RCC 7860 (cell line): ENCODE results near the gene TMEM86B.
"Not testable (repeated sequence)": the region's sequence is repeated elsewhere in the genome, so short reads cannot be mapped to it uniquely, and the experiment has no call there.

Source experiments
- DNase-seq: peaks from one replicate; pipeline ENCODE4 v3.0.0-alpha.2; 2015; ENCODE audit warnings: low spot score
- FAIRE-seq: peaks from 2 replicates; lab custom pipeline; 2012; peaks lifted over from hg19 to GRCh38; lab: Jason Lieb, UNC

The TMEM86B gene

GRCh38 chr19:55224038-55224665 lies 4.4 kb downstream of the TMEM86B start:
- FAIRE-seq (no peak), DNase-seq (no peak)

- FAIRE-seq (no peak), DNase-seq (no peak)
Measured at GRCh38 chr19:55223291-55224037, 5.1 kb downstream of the TMEM86B start.

GRCh38 chr19:55220525-55220924 lies 8.0 kb downstream of the TMEM86B start:
- DNase-seq (no peak), FAIRE-seq (no peak)

GRCh38 chr19:55216461-55217198 lies 11.9 kb downstream of the TMEM86B start:
- peak; percentile 77 for FAIRE-seq
- peak; percentile 94 for DNase-seq

- DNase-seq (no peak), FAIRE-seq (no peak)
Measured at GRCh38 chr19:55213547-55213946, 15.0 kb downstream of the TMEM86B start.

GRCh38 chr19:55212447-55212846 lies 16.1 kb downstream of the TMEM86B start:
- DNase-seq (no peak), FAIRE-seq (no peak)

GRCh38 chr19:55209693-55210472 lies 18.7 kb downstream of the TMEM86B start:
- DNase-seq (peak; percentile 74), FAIRE-seq (no peak)

- DNase-seq = no peak
Measured at GRCh38 chr19:55208880-55209692, 19.5 kb downstream of the TMEM86B start, which contains the start of gene PTPRH. PTPRH (minus strand) TSS chr19:55209501; CDS start chr19:55209433, 68 bp downstream.

GRCh38 chr19:55206664-55207500 lies 21.7 kb downstream of the TMEM86B start:
- DNase-seq = peak; percentile 66
- FAIRE-seq = peak; percentile 26

More at GRCh38 chr19:55208880-55209692, 19.5 kb downstream of the TMEM86B start, which contains the start of gene PTPRH:
- FAIRE-seq = no peak

- not testable (repeated sequence) for DNase-seq, FAIRE-seq
Measured at GRCh38 chr19:55202199-55202598, 26.4 kb downstream of the TMEM86B start.

- no peak for DNase-seq
- FAIRE-seq = no peak
Measured at GRCh38 chr19:55199620-55200204, 28.9 kb downstream of the TMEM86B start.

- no peak for FAIRE-seq
Measured at GRCh38 chr19:55198651-55199050, 29.9 kb downstream of the TMEM86B start.

GRCh38 chr19:55197528-55197927 lies 31.0 kb downstream of the TMEM86B start:
- FAIRE-seq (no peak), DNase-seq (no peak)

More at GRCh38 chr19:55198651-55199050, 29.9 kb downstream of the TMEM86B start:
- no peak for DNase-seq

GRCh38 chr19:55196803-55197202 lies 31.8 kb downstream of the TMEM86B start:
- FAIRE-seq (no peak), DNase-seq (no peak)

GRCh38 chr19:55193481-55193880 lies 35.1 kb downstream of the TMEM86B start:
- no peak for FAIRE-seq
- DNase-seq = no peak

- FAIRE-seq (no peak), DNase-seq (peak; percentile 44)
Measured at GRCh38 chr19:55189403-55189835, 39.1 kb downstream of the TMEM86B start.

GRCh38 chr19:55188625-55189024 lies 39.9 kb downstream of the TMEM86B start:
- no peak for DNase-seq
- FAIRE-seq = no peak

GRCh38 chr19:55186080-55186479 lies 42.5 kb downstream of the TMEM86B start:
- FAIRE-seq = no peak
- DNase-seq = no peak
